NT2/D1 (cell line): ENCODE results near the gene LIFR.

Experiments used
- DNase-seq: peaks from one replicate; pipeline ENCODE4 v3.0.0-alpha.2; 2011; ENCODE audit warnings: low read depth, low spot score
- H3K27me3 ChIP-seq: 2 replicates; pipeline ENCODE4 v1.6.0; 2011; ENCODE audit warnings: mild to moderate bottlenecking; ENCODE audit not compliant: insufficient read length, insufficient read depth
- H3K36me3 ChIP-seq: 2 replicates; pipeline ENCODE4 v1.6.1; 2011; ENCODE audit warnings: mild to moderate bottlenecking, low read length, mixed read lengths; ENCODE audit not compliant: insufficient read depth, insufficient read length
- H3K4me1 ChIP-seq: 2 replicates; pipeline ENCODE4 v1.5.1; 2011; ENCODE audit not compliant: insufficient read depth, insufficient read length
- H3K4me3 ChIP-seq: 2 replicates; pipeline ENCODE4 v1.5.1; 2011; ENCODE audit warnings: low read depth; ENCODE audit not compliant: insufficient read length
- H3K9ac ChIP-seq: 2 replicates; pipeline ENCODE4 v1.6.0; 2011; ENCODE audit warnings: low read depth; ENCODE audit not compliant: insufficient read length
- H3K9me3 ChIP-seq: 2 replicates; pipeline ENCODE4 v1.5.1; 2011; ENCODE audit warnings: mild to moderate bottlenecking, low read length; ENCODE audit not compliant: insufficient read depth
- SUZ12 ChIP-seq: IDR thresholded peaks from 2 replicates; pipeline ENCODE4 v1.6.1; 2011; ENCODE audit not compliant: insufficient read length, insufficient read depth; ENCODE audit errors: extremely low read depth
- YY1 ChIP-seq: IDR thresholded peaks from 2 replicates; pipeline ENCODE4 v1.6.1; 2011; ENCODE audit not compliant: insufficient read length, insufficient read depth
- ZNF274 ChIP-seq: IDR thresholded peaks from 2 replicates; pipeline ENCODE4 v1.6.1; 2011; ENCODE audit warnings: mild to moderate bottlenecking, low read depth, low read length

Gene LIFR

GRCh38 chr5:38506302-38506701 is 50.1 kb downstream of the LIFR start:
- TF ChIP-seq YY1: no peak
- TF ChIP-seq ZNF274: no peak
- no peak for TF ChIP-seq SUZ12
- H3K4me3 ChIP-seq: no peak overlapping the region
- no peaks in the 10 kb centered on the region for H3K27me3 ChIP-seq
- no peaks in the 10 kb centered on the region for H3K4me1 ChIP-seq
- no peak overlapping the region for H3K9ac ChIP-seq
- peaks cover 2% of the 10 kb centered on the region for H3K36me3 ChIP-seq
- no peaks in the 10 kb centered on the region for H3K9me3 ChIP-seq
- DNase-seq: no peak

GRCh38 chr5:38500573-38501260 is 55.7 kb downstream of the LIFR start:
- no peaks in the 10 kb centered on the region for H3K9me3 ChIP-seq
- H3K4me3 ChIP-seq: no peak overlapping the region
- H3K36me3 ChIP-seq: peaks cover 5% of the 10 kb centered on the region
- no peak overlapping the region for H3K9ac ChIP-seq
- no peak for DNase-seq
- TF ChIP-seq YY1 (no peak), SUZ12 (no peak), ZNF274 (no peak)
- H3K4me1 ChIP-seq: no peaks in the 10 kb centered on the region
- H3K27me3 ChIP-seq: no peaks in the 10 kb centered on the region

- peaks cover 12% of the 10 kb centered on the region for H3K36me3 ChIP-seq
- H3K9ac ChIP-seq: no peak overlapping the region
- no peaks in the 10 kb centered on the region for H3K4me1 ChIP-seq
- no peak for DNase-seq
- H3K9me3 ChIP-seq: no peaks in the 10 kb centered on the region
- TF ChIP-seq YY1: no peak
- no peak for TF ChIP-seq SUZ12
- no peak for TF ChIP-seq ZNF274
- no peak overlapping the region for H3K4me3 ChIP-seq
- H3K27me3 ChIP-seq: no peaks in the 10 kb centered on the region
These were observed 58.5 kb downstream of the LIFR start for GRCh38 chr5:38497946-38498345.

- H3K9ac ChIP-seq: no peak overlapping the region
- peaks cover 28% of the 10 kb centered on the region for H3K36me3 ChIP-seq
- H3K4me1 ChIP-seq: no peaks in the 10 kb centered on the region
- no peaks in the 10 kb centered on the region for H3K9me3 ChIP-seq
- TF ChIP-seq SUZ12: no peak
- TF ChIP-seq ZNF274: no peak
- no peak for TF ChIP-seq YY1
- no peaks in the 10 kb centered on the region for H3K27me3 ChIP-seq
- no peak overlapping the region for H3K4me3 ChIP-seq
- no peak for DNase-seq
These were observed 61.7 kb downstream of the LIFR start for GRCh38 chr5:38494763-38495162.

GRCh38 chr5:38494175-38494574 is 62.3 kb downstream of the LIFR start:
- no peak for DNase-seq
- Histone ChIP-seq H3K9me3 (no peaks in the 10 kb centered on the region), H3K27me3 (no peaks in the 10 kb centered on the region), H3K4me1 (no peaks in the 10 kb centered on the region), H3K9ac (no peak overlapping the region), H3K36me3 (peaks cover 28% of the 10 kb centered on the region), H3K4me3 (no peak overlapping the region)
- TF ChIP-seq SUZ12: no peak
- TF ChIP-seq YY1: no peak
- TF ChIP-seq ZNF274: no peak

- H3K9me3 ChIP-seq: no peaks in the 10 kb centered on the region
- no peak overlapping the region for H3K4me3 ChIP-seq
- H3K4me1 ChIP-seq: no peaks in the 10 kb centered on the region
- no peaks in the 10 kb centered on the region for H3K27me3 ChIP-seq
- TF ChIP-seq ZNF274 (no peak), YY1 (no peak), SUZ12 (no peak)
- no peak overlapping the region for H3K9ac ChIP-seq
- DNase-seq: no peak
- peaks cover 33% of the 10 kb centered on the region for H3K36me3 ChIP-seq
These were observed 72.5 kb downstream of the LIFR start for GRCh38 chr5:38483805-38484398.

- Histone ChIP-seq H3K9ac (no peak overlapping the region), H3K4me3 (no peak overlapping the region), H3K27me3 (no peaks in the 10 kb centered on the region), H3K9me3 (no peaks in the 10 kb centered on the region), H3K36me3 (peaks cover 15% of the 10 kb centered on the region), H3K4me1 (no peaks in the 10 kb centered on the region)
- TF ChIP-seq SUZ12 (no peak), ZNF274 (no peak), YY1 (no peak)
- DNase-seq: no peak
These were observed 77.0 kb downstream of the LIFR start for GRCh38 chr5:38479315-38479904.
